Measurements from ENCODE around the gene GPR78. TPM values are rescaled to one million over a fixed set of nuclear protein-coding genes. Genes with fewer than 3 reads are reported as not detected.
A peak's percentile ranks its signal among the peaks of the same experiment; 100 is the strongest.

GPR78 gene
- total RNA-seq, 6 experiments from 2014 or later: 0.05 to 0.14 (median 0.09) TPM; not detected in 2

DNA sequence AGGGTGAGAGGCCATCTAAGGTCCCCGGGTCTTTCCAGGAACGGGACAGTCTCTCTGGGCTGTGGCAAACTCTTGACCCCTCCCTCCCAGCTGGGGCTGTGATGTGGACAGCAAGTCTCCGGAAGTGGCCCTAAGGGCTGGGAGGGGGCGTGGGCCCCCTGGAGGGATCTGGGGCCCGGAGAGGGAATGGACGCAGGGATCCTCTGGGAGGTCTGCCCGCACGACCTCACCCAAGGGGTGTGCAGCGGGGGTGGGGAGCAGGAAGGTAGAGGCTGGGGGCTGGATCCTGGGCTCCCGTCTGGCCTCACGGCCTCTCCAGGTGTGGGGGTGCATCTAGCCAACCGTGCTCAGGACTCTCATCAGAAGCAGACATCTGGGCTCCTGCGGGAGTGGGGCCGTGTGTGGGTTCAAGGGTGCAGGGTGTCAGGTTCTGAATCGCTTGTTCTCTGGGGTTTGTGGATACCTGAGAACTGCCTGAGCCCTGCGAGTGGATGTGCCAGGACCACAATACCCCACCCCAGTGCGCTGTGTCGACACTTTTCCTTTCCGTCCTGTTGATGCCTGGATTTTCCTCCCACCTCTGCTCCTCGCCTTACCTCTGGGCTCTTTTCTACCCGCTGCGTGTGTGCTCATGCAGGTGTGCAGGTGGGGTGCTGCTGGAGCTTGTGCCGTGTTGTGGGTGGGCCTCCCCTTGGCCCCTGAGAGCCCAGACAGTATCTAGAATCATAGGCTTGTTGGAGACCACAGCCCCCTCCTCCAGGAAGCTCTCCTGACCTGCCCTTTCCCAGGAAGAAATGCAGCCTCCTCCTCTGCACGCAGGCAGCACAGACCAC is 13.3 kb downstream of the GPR78 start:
- peaks cover 17% of the 10 kb centered on the region for H3K4me1 Mint-ChIP-seq (ENCODE audit: low read depth)
- no peaks in the 10 kb centered on the region for H3K36me3 Mint-ChIP-seq (ENCODE audit: low read depth)
- DNase-seq: no peak
- peak overlapping the region; percentile 49; the same call in 1 of the 2 replicates for H3K4me3 Mint-ChIP-seq
- TF ChIP-seq, protein P1, sequence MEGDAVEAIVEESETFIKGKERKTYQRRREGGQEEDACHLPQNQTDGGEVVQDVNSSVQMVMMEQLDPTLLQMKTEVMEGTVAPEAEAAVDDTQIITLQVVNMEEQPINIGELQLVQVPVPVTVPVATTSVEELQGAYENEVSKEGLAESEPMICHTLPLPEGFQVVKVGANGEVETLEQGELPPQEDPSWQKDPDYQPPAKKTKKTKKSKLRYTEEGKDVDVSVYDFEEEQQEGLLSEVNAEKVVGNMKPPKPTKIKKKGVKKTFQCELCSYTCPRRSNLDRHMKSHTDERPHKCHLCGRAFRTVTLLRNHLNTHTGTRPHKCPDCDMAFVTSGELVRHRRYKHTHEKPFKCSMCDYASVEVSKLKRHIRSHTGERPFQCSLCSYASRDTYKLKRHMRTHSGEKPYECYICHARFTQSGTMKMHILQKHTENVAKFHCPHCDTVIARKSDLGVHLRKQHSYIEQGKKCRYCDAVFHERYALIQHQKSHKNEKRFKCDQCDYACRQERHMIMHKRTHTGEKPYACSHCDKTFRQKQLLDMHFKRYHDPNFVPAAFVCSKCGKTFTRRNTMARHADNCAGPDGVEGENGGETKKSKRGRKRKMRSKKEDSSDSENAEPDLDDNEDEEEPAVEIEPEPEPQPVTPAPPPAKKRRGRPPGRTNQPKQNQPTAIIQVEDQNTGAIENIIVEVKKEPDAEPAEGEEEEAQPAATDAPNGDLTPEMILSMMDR (IDR thresholded peaks at IDR 0.05): no peak
- H3K9me3 Mint-ChIP-seq: no peaks in the 10 kb centered on the region
- peaks cover 48% of the 10 kb centered on the region for H3K27me3 Mint-ChIP-seq (ENCODE audit: insufficient read depth)
- H3K27ac Mint-ChIP-seq: no peak overlapping the region

DNA sequence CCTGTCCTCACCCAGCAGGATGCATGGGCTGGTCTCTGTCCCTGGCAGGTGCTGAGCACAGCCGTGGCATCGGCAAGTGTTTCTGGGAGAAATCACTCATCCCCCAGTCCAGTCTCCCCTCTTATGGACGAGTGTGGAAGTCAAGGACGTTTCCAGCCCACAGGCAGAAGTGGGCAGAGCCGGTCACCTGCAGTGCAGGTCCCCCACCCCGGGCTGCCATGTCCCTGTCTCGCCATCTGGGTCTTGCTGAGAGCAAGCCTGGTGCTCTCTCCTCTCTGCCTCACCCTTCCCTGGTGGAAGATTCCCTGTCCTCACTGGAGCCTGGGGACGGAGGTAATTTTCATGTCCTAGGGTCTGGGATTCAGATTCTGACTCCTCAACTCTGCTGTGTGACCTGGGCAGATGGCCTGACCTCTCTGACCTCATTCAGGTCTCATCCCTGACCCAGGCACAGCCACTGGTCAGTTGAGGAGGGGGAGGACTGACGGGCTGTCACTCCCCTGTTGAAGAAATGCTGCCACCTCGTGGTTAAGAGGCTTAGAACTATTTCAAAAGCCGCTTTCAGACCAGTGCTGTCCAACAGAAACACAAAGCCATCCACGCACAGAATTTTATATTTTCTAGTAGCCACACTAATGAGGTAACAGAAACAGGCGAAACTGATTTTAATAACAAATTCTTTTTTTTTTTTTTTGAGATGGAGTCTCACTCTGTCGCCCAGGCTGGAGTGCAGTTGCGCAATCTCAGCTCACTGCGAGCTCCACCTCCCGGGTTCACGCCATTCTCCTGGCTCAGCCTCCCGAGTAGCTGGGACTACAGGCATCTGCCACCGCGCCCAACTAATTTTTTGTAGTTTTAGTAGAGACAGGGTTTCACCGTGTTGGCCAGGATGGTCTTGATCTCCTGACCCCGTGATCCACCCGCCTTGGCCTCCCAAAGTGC is 14.2 kb downstream of the GPR78 start:
- H3K4me3 Mint-ChIP-seq: peak overlapping the region; percentile 20
- H3K36me3 Mint-ChIP-seq (ENCODE audit: low read depth): no peaks in the 10 kb centered on the region
- H3K4me1 Mint-ChIP-seq (ENCODE audit: low read depth): peaks cover 20% of the 10 kb centered on the region
- H3K9me3 Mint-ChIP-seq: no peaks in the 10 kb centered on the region
- peak; percentile 72 for DNase-seq
- H3K27me3 Mint-ChIP-seq (ENCODE audit: insufficient read depth): peaks cover 54% of the 10 kb centered on the region
- H3K27ac Mint-ChIP-seq: no peak overlapping the region
- TF ChIP-seq, protein P1 (IDR thresholded peaks at IDR 0.05): peak; percentile 87

DNA sequence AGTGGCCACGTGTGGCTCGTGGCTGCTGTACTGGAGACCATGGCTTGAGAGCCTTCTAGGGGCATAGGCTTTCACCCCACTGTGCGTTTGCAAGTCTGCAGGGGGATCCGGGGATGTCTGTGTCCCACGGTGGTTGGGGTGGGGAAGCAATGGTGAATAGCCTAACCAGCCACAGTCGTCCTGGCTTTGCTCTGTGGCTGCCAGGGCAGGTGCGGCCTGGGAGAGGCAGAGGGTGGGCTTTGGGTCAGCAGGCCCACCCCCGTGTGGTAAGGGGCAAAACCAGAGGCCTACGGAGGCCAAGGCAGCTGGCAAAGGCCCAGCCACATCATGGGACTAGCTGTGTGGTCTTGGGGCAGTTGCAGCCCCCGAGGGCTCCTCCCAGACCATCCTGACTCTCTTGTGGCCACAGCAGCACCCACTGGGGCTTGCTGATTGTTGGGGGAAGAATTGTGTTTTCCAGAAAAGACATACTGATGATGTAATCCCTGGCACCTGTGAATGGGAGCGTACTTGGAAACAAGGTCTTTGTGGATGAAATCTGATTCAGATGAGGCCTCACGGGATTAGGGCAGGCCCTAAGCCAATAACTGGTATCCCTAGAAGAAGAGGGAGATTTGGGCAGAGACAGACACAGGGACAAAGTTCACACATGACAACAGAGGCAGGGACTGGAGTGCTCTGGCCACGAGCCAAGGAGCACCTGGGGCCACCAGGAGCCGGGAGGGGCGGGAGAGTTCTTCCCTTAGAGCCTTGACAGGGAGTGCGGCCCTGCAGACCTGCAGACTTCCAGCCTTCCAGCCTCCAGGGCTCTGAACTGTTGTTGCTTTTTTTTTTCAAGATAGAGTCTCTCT is 15.3 kb downstream of the GPR78 start:
- Mint-ChIP-seq H3K27ac (no peak overlapping the region), H3K4me1 (ENCODE audit: low read depth) (peaks cover 19% of the 10 kb centered on the region), H3K4me3 (no peak overlapping the region), H3K27me3 (ENCODE audit: insufficient read depth) (peaks cover 54% of the 10 kb centered on the region), H3K36me3 (ENCODE audit: low read depth) (no peaks in the 10 kb centered on the region), H3K9me3 (no peaks in the 10 kb centered on the region)
- TF ChIP-seq, protein P1 (IDR thresholded peaks at IDR 0.05): no peak
- no peak for DNase-seq

DNA sequence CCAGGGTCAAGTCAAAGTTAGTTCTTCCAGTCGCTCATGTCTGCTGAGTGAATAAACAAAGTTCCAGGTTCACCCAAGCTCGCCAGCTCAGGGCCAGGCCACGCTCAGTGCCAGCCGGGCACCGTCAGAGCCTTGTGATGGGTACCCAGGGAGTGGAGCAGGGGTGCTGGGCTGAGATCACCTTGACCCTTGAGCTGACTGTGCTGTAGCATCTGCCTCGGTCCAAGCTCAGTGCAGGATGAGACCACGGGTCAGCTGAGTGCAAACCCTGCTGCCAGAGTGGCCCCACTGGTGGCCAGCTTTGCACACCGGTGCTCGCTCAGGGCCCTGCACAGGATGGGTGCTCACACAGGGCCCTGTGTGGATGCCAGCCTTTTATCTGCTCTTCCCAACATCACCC is 16.7 kb downstream of the GPR78 start:
- TF ChIP-seq, protein P1 (IDR thresholded peaks at IDR 0.05): no peak
- no peak overlapping the region for H3K4me3 Mint-ChIP-seq
- no peaks in the 10 kb centered on the region for H3K36me3 Mint-ChIP-seq (ENCODE audit: low read depth)
- H3K27ac Mint-ChIP-seq: no peak overlapping the region
- H3K9me3 Mint-ChIP-seq: no peaks in the 10 kb centered on the region
- no peak for DNase-seq
- peaks cover 17% of the 10 kb centered on the region for H3K4me1 Mint-ChIP-seq (ENCODE audit: low read depth)
- H3K27me3 Mint-ChIP-seq (ENCODE audit: insufficient read depth): peaks cover 48% of the 10 kb centered on the region

DNA sequence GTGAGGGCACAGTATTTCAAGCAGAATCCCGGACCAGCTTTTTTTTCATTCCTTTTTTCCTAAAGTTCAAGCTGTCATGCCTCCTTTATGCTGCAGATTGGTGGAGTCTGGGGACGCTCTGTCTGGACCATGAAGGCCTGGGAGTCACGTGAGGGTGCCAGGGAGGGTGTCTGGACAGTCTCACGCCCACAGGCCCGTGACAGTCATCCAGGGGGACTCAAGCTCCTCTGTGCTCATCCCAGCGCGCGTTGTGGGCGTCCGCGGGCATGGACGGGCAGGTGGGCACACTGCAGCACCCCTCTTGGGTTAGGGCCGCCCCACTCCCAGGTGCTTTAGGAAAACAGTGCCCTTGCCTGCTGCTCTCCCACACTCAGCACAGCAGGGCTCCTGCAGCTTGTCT is 17.1 kb downstream of the GPR78 start:
- Mint-ChIP-seq H3K9me3 (no peaks in the 10 kb centered on the region), H3K4me3 (no peak overlapping the region), H3K27ac (no peak overlapping the region), H3K36me3 (ENCODE audit: low read depth) (no peaks in the 10 kb centered on the region), H3K4me1 (ENCODE audit: low read depth) (peaks cover 17% of the 10 kb centered on the region), H3K27me3 (ENCODE audit: insufficient read depth) (peaks cover 45% of the 10 kb centered on the region)
- no peak for DNase-seq
- TF ChIP-seq, protein P1 (IDR thresholded peaks at IDR 0.05): no peak
